ENCODE data around the gene TESK1.

- no peak for TF ChIP-seq CTCF (IDR thresholded peaks at IDR 0.05)
- TF ChIP-seq EP300 (IDR thresholded peaks at IDR 0.05) = no peak
- TF ChIP-seq RFX5 (IDR thresholded peaks at IDR 0.05) = no peak
Measured at GRCh38 chr9:35604578-35605350, at the start of gene TESK1.

All from A549 (cell line).